NCI-H1417 (cell line): ENCODE data around the gene SCD.
"Not testable (repeated sequence)": the region's sequence is repeated elsewhere in the genome, so short reads cannot be mapped to it uniquely, and the experiment has no call there.

Experiments used
- DNase-seq, 3 experiments: peaks; one replicate each; lab custom pipeline; 2025; lab: John Stamatoyannopoulos, UW

Gene SCD

GRCh38 chr10:100362570-100363496 lies 15.8 kb downstream of the SCD start:
- DNase-seq = peak in 1 of 3 experiments; percentile 18

- no peak for DNase-seq
Observed at GRCh38 chr10:100364175-100364574, 17.1 kb downstream of the SCD start.

- peak in 1 of 3 experiments; percentile 3 for DNase-seq
Observed at GRCh38 chr10:100364735-100365391, 17.8 kb downstream of the SCD start.

- DNase-seq = no peak
Observed at GRCh38 chr10:100368721-100369120, 21.7 kb downstream of the SCD start.

GRCh38 chr10:100370714-100371481 lies 23.9 kb downstream of the SCD start:
- no peak for DNase-seq

GRCh38 chr10:100371482-100372027 lies 24.5 kb downstream of the SCD start:
- no peak for DNase-seq

- DNase-seq = no peak
Observed at GRCh38 chr10:100372415-100373297, 25.6 kb downstream of the SCD start.

- DNase-seq = peak; percentile 69 to 95 (median 87)
Observed at GRCh38 chr10:100373298-100374199, 26.5 kb downstream of the SCD start.

GRCh38 chr10:100374200-100374655 lies 27.2 kb downstream of the SCD start:
- no peak for DNase-seq

GRCh38 chr10:100374677-100375353 lies 27.8 kb downstream of the SCD start:
- DNase-seq = not testable (repeated sequence)

- not testable (repeated sequence) for DNase-seq
Observed at GRCh38 chr10:100376656-100377055, 29.6 kb downstream of the SCD start.

- DNase-seq = no peak
Observed at GRCh38 chr10:100377830-100378229, 30.8 kb downstream of the SCD start.

GRCh38 chr10:100380400-100380799 lies 33.4 kb downstream of the SCD start:
- no peak for DNase-seq

- no peak for DNase-seq
Observed at GRCh38 chr10:100382553-100382952, 35.5 kb downstream of the SCD start.

GRCh38 chr10:100383251-100383650 lies 36.2 kb downstream of the SCD start:
- DNase-seq = no peak

- no peak for DNase-seq
Observed at GRCh38 chr10:100391163-100392002, 44.4 kb downstream of the SCD start.

GRCh38 chr10:100392686-100393003 lies 45.6 kb downstream of the SCD start:
- DNase-seq = no peak

- DNase-seq = no peak
Observed at GRCh38 chr10:100395626-100396025, 48.6 kb downstream of the SCD start.

GRCh38 chr10:100396605-100397004 lies 49.6 kb downstream of the SCD start:
- no peak for DNase-seq
